ENCODE measurements around the gene NPDC1. TPM values are rescaled to one million over a fixed set of nuclear protein-coding genes. Genes with fewer than 3 reads are reported as not detected.

Gene NPDC1
- total RNA-seq, 1 donor from 2014 or later, result 3.8 TPM

GRCh38 chr9:137012694-137013570 is 33.0 kb downstream of the NPDC1 start:
- H3K4me3 ChIP-seq, result no peak overlapping the region
- H3K4me3 Mint-ChIP-seq, result no peak overlapping the region
- peaks cover 3% of the 10 kb centered on the region for H3K27me3 Mint-ChIP-seq (ENCODE audit: insufficient read depth, low read depth)
- H3K4me1 ChIP-seq, result no peaks in the 10 kb centered on the region
- H3K9ac ChIP-seq, result no peak overlapping the region
- H3K27ac ChIP-seq, result no peak overlapping the region
- no peak for DNase-seq (ENCODE audit: low spot score)
- H3K27ac Mint-ChIP-seq, result no peak overlapping the region
- TF ChIP-seq EZH2phosphoT487 (IDR thresholded peaks at IDR 0.05) (no peak), EZH2 (IDR thresholded peaks at IDR 0.05) (no peak), CTCF (IDR thresholded peaks at IDR 0.05) (no peak)
- H3K4me2 ChIP-seq, result no peak overlapping the region
- H2AFZ ChIP-seq (replicated peaks), result no peak overlapping the region
- no peaks in the 10 kb centered on the region for H3K79me2 ChIP-seq (ENCODE audit: low read depth)
- no peaks in the 10 kb centered on the region for H3K36me3 ChIP-seq
- H3K27me3 ChIP-seq, result no peaks in the 10 kb centered on the region
- peaks cover 5% of the 10 kb centered on the region for H3K36me3 Mint-ChIP-seq
- H3K4me1 Mint-ChIP-seq, result no peaks in the 10 kb centered on the region
- no peaks in the 10 kb centered on the region for H3F3A ChIP-seq (ENCODE audit: low read depth)
- H3K9me3 ChIP-seq (ENCODE audit: low read depth), result no peaks in the 10 kb centered on the region
- no peaks in the 10 kb centered on the region for H3K9me3 Mint-ChIP-seq
- no peaks in the 10 kb centered on the region for H4K20me1 ChIP-seq (ENCODE audit: low read depth)

GRCh38 chr9:137011907-137012675 is 33.9 kb downstream of the NPDC1 start:
- peaks cover 5% of the 10 kb centered on the region for H3K36me3 Mint-ChIP-seq
- Histone ChIP-seq H3K27ac (no peak overlapping the region), H3K4me3 (no peak overlapping the region), H2AFZ (replicated peaks) (no peak overlapping the region), H3K27me3 (no peaks in the 10 kb centered on the region), H3K36me3 (no peaks in the 10 kb centered on the region), H3K4me2 (no peak overlapping the region), H3F3A (ENCODE audit: low read depth) (no peaks in the 10 kb centered on the region), H3K9ac (no peak overlapping the region), H4K20me1 (ENCODE audit: low read depth) (no peaks in the 10 kb centered on the region), H3K79me2 (ENCODE audit: low read depth) (no peaks in the 10 kb centered on the region), H3K9me3 (ENCODE audit: low read depth) (no peaks in the 10 kb centered on the region), H3K4me1 (no peaks in the 10 kb centered on the region)
- H3K27me3 Mint-ChIP-seq (ENCODE audit: insufficient read depth, low read depth), result peaks cover 4% of the 10 kb centered on the region
- H3K4me3 Mint-ChIP-seq, result no peak overlapping the region
- no peaks in the 10 kb centered on the region for H3K9me3 Mint-ChIP-seq
- no peak for DNase-seq (ENCODE audit: low spot score)
- TF ChIP-seq EZH2phosphoT487 (IDR thresholded peaks at IDR 0.05) (no peak), CTCF (IDR thresholded peaks at IDR 0.05) (no peak), EZH2 (IDR thresholded peaks at IDR 0.05) (no peak)
- H3K4me1 Mint-ChIP-seq, result no peaks in the 10 kb centered on the region
- no peak overlapping the region for H3K27ac Mint-ChIP-seq

- Mint-ChIP-seq H3K27ac (no peak overlapping the region), H3K9me3 (no peaks in the 10 kb centered on the region), H3K4me1 (no peaks in the 10 kb centered on the region), H3K4me3 (no peak overlapping the region), H3K36me3 (peaks cover 1% of the 10 kb centered on the region), H3K27me3 (ENCODE audit: insufficient read depth, low read depth) (peaks cover 5% of the 10 kb centered on the region)
- no peak overlapping the region for H2AFZ ChIP-seq (replicated peaks)
- TF ChIP-seq CTCF (IDR thresholded peaks at IDR 0.05), result no peak
- no peak for TF ChIP-seq EZH2phosphoT487 (IDR thresholded peaks at IDR 0.05)
- no peak for TF ChIP-seq EZH2 (IDR thresholded peaks at IDR 0.05)
- no peaks in the 10 kb centered on the region for H3K27me3 ChIP-seq
- DNase-seq (ENCODE audit: low spot score), result no peak
- H4K20me1 ChIP-seq (ENCODE audit: low read depth), result no peaks in the 10 kb centered on the region
- H3K79me2 ChIP-seq (ENCODE audit: low read depth), result no peaks in the 10 kb centered on the region
- no peak overlapping the region for H3K27ac ChIP-seq
- no peak overlapping the region for H3K4me3 ChIP-seq
- H3K9ac ChIP-seq, result no peak overlapping the region
- no peaks in the 10 kb centered on the region for H3K4me1 ChIP-seq
- H3F3A ChIP-seq (ENCODE audit: low read depth), result no peaks in the 10 kb centered on the region
- no peaks in the 10 kb centered on the region for H3K9me3 ChIP-seq (ENCODE audit: low read depth)
- H3K4me2 ChIP-seq, result no peak overlapping the region
- H3K36me3 ChIP-seq, result no peaks in the 10 kb centered on the region
Observed at GRCh38 chr9:137011156-137011555, 34.8 kb downstream of the NPDC1 start.
